Left lung (tissue), 10 donors: ENCODE data around the gene GALNT15. TPM values are rescaled to one million over a fixed set of nuclear protein-coding genes. Genes with fewer than 3 reads are reported as not detected.

Source experiments
- ATAC-seq: fragments of 200-7000 bp; cut with Tn5 transposase; one replicate; pipeline ENCODE4 v1.9.1; 2020; ENCODE audit warnings: moderate library complexity
- DNase-seq, 4 donors: peaks; one replicate each; pipeline ENCODE4 v3.0.0-alpha.2; 2013 to 2020
- H3K27ac ChIP-seq, 2 donors: fragments of 200-600 bp; sonication (generic) in 1 of 2; one replicate each; pipeline versions ENCODE4 v1.5.0 to v1.8.0; 2020 to 2021
- H3K27me3 ChIP-seq, 2 donors: fragments of 200-600 bp; sonication (generic) in 1 of 2; one replicate each; pipeline versions ENCODE4 v1.5.0 to v1.8.0; 2020 to 2021
- H3K36me3 ChIP-seq, 2 donors: fragments of 200-600 bp; sonication (generic) in 1 of 2; one replicate each; pipeline versions ENCODE4 v1.5.0 to v1.8.0; 2020 to 2021
- H3K4me1 ChIP-seq, 2 donors: fragments of 200-600 bp; one replicate each; pipeline ENCODE4 v1.8.0; 2021
- H3K4me3 ChIP-seq, 2 donors: fragments of 200-600 bp; sonication (generic) in 1 of 2; one replicate each; pipeline versions ENCODE4 v1.5.0 to v1.8.0; 2020 to 2021; ENCODE audit warnings: mild to moderate bottlenecking in 1 of 2
- H3K9me3 ChIP-seq, 2 donors: fragments of 200-600 bp; sonication (generic) in 1 of 2; one replicate each; pipeline versions ENCODE4 v1.5.0 to v1.8.0; 2020 to 2021
- CTCF ChIP-seq, 2 donors: fragments of 200-600 bp; sonication (generic) in 1 of 2; IDR thresholded peaks; one replicate each; pipeline versions ENCODE4 v1.5.0 to v1.8.0; 2021; ENCODE audit warnings: antibody characterized with exemption in 2 of 2
- intact Hi-C, 2 donors: fragments of 100-400 bp; cut with DNase I; formaldehyde crosslinking; loops; one replicate each; pipeline versions ENCODE4 v1.11.2 to v1.14.2; 2022
- polyA plus RNA-seq, 6 donors: library from polyadenylated mRNA; unstranded; fragments of 120-200 nt; gene quantifications; one replicate each; pipeline ENCODE4 v1.2.1, GENCODE V29; 2013; ENCODE audit not compliant: insufficient read length in 6 of 6
- total RNA-seq, 2 donors: library from RNA; stranded (reverse); fragmentation: NEBNext Ultra II Directional; extraction: Animal tissue kit (Norgen Biotek cat#: 25700); gene quantifications; one replicate each; pipeline ENCODE4 v1.2.1, GENCODE V29; 2021
- donor health status: DM: no; HTN: yes; CAD: no.
- donor health status: DM: no; HTN: no; CAD: no.

Gene GALNT15
- total and polyA plus RNA-seq, 8 donors: 0.98 to 4.5 (median 1.9) TPM

- Histone ChIP-seq H3K4me3 (no peak overlapping the region), H3K4me1 (peaks cover 0 to 22% of the 10 kb centered on the region in 2 donors), H3K36me3 (no peaks in the 10 kb centered on the region), H3K27ac (peak overlapping the region in 1 of 2 donors; percentile 25), H3K9me3 (no peaks in the 10 kb centered on the region), H3K27me3 (no peaks in the 10 kb centered on the region)
- DNase-seq (no peak), ATAC-seq (no peak)
- no peak for TF ChIP-seq CTCF (IDR thresholded peaks at IDR 0.05)
- intact Hi-C loops: no loop called here
Observed at GRCh38 chr3:16239780-16240179, 65.3 kb downstream of the GALNT15 start.

GRCh38 chr3:16240229-16241023 lies 65.9 kb downstream of the GALNT15 start:
- H3K4me3 ChIP-seq: no peak overlapping the region
- no peaks in the 10 kb centered on the region for H3K27me3 ChIP-seq
- no peak for TF ChIP-seq CTCF (IDR thresholded peaks at IDR 0.05)
- H3K9me3 ChIP-seq: no peaks in the 10 kb centered on the region
- peak overlapping the region in 1 of 2 donors; percentile 25 for H3K27ac ChIP-seq
- peak; percentile 72 for ATAC-seq
- peaks cover 0 to 22% of the 10 kb centered on the region in 2 donors for H3K4me1 ChIP-seq
- intact Hi-C loops: no loop called here
- no peak for DNase-seq
- H3K36me3 ChIP-seq: no peaks in the 10 kb centered on the region

GRCh38 chr3:16241225-16241624 lies 66.7 kb downstream of the GALNT15 start:
- intact Hi-C loops: no loop called here
- H3K27ac ChIP-seq: no peak overlapping the region

GRCh38 chr3:16242177-16242576 lies 67.7 kb downstream of the GALNT15 start:
- no peak for DNase-seq
- no peaks in the 10 kb centered on the region for H3K27me3 ChIP-seq
- no peak overlapping the region for H3K4me3 ChIP-seq
- no peaks in the 10 kb centered on the region for H3K36me3 ChIP-seq
- no peaks in the 10 kb centered on the region for H3K9me3 ChIP-seq
- H3K4me1 ChIP-seq: peaks cover 0 to 24% of the 10 kb centered on the region in 2 donors
- H3K27ac ChIP-seq: no peak overlapping the region
- intact Hi-C loops: no loop called here
- no peak for ATAC-seq
- no peak for TF ChIP-seq CTCF (IDR thresholded peaks at IDR 0.05)

More at GRCh38 chr3:16241225-16241624, 66.7 kb downstream of the GALNT15 start:
- TF ChIP-seq CTCF (IDR thresholded peaks at IDR 0.05): no peak
- H3K9me3 ChIP-seq: no peaks in the 10 kb centered on the region
- DNase-seq: no peak
- no peaks in the 10 kb centered on the region for H3K36me3 ChIP-seq
- H3K4me3 ChIP-seq: no peak overlapping the region
- peaks cover 0 to 22% of the 10 kb centered on the region in 2 donors for H3K4me1 ChIP-seq
- H3K27me3 ChIP-seq: no peaks in the 10 kb centered on the region
- ATAC-seq: no peak

- H3K4me1 ChIP-seq: peaks cover 0 to 29% of the 10 kb centered on the region in 2 donors
- H3K9me3 ChIP-seq: no peaks in the 10 kb centered on the region
- no peak for DNase-seq
- H3K36me3 ChIP-seq: no peaks in the 10 kb centered on the region
- H3K27me3 ChIP-seq: no peaks in the 10 kb centered on the region
- TF ChIP-seq CTCF (IDR thresholded peaks at IDR 0.05): no peak
- ATAC-seq: no peak
- H3K4me3 ChIP-seq: no peak overlapping the region
- intact Hi-C loops: no loop called here
- H3K27ac ChIP-seq: no peak overlapping the region
Observed at GRCh38 chr3:16243706-16244490, 69.4 kb downstream of the GALNT15 start.
